Activated CD4-positive, alpha-beta T cell treated with anti-CD3 and anti-CD28 coated beads, Interleukin-2, amount 50 U/mL, for 24 hours (primary cell): ENCODE data around the gene MYADM.

Experiments used
- DNase-seq, 2 donors: peaks; one replicate each; pipeline ENCODE4 v3.0.0-alpha.2; 2020; ENCODE audit warnings: low read depth in 1 of 2, low spot score in 1 of 2

Gene MYADM

GRCh38 chr19:53884256-53884655 lies 16.6 kb downstream of the MYADM start:
- DNase-seq: no peak

GRCh38 chr19:53885036-53885435 lies 17.4 kb downstream of the MYADM start:
- no peak for DNase-seq

- no peak for DNase-seq
Measured at GRCh38 chr19:53892301-53892980, 24.8 kb downstream of the MYADM start.

- DNase-seq: no peak
Measured at GRCh38 chr19:53892981-53893325, 25.3 kb downstream of the MYADM start.

GRCh38 chr19:53894707-53895106 lies 27.0 kb downstream of the MYADM start:
- no peak for DNase-seq

- DNase-seq: no peak
Measured at GRCh38 chr19:53896682-53897081, 29.0 kb downstream of the MYADM start.

- DNase-seq: no peak
Measured at GRCh38 chr19:53897459-53897858, 29.8 kb downstream of the MYADM start.

- DNase-seq: no peak
Measured at GRCh38 chr19:53898166-53898565, 30.5 kb downstream of the MYADM start.

- no peak for DNase-seq
Measured at GRCh38 chr19:53898636-53899341, 31.1 kb downstream of the MYADM start.

GRCh38 chr19:53900191-53900860 lies 32.6 kb downstream of the MYADM start:
- DNase-seq: no peak

GRCh38 chr19:53903055-53903680 lies 35.5 kb downstream of the MYADM start:
- no peak for DNase-seq

- no peak for DNase-seq
Measured at GRCh38 chr19:53904909-53905308, 37.2 kb downstream of the MYADM start.

- DNase-seq: no peak
Measured at GRCh38 chr19:53905787-53906186, 38.1 kb downstream of the MYADM start.

- peak; percentile 47 to 55 for DNase-seq
Measured at GRCh38 chr19:53906211-53907192, 38.8 kb downstream of the MYADM start.

GRCh38 chr19:53907193-53907581 lies 39.5 kb downstream of the MYADM start:
- DNase-seq: no peak

GRCh38 chr19:53907690-53908089 lies 40.0 kb downstream of the MYADM start:
- no peak for DNase-seq

GRCh38 chr19:53908106-53908934 lies 40.6 kb downstream of the MYADM start:
- DNase-seq: peak in 1 of 2 donors; percentile 40

GRCh38 chr19:53908935-53909415 lies 41.3 kb downstream of the MYADM start, which contains the start of gene CACNG7:
TSS of gene CACNG7 (plus strand) at chr19:53909278. CDS start at chr19:53912832, 3,554 bp downstream.
- DNase-seq: no peak

- no peak for DNase-seq
Measured at GRCh38 chr19:53909471-53910169, 41.9 kb downstream of the MYADM start.
